OCI-LY1 (cell line): ENCODE results near the gene PSTPIP2.

ENCODE experiments used
- CTCF ChIP-seq: fragments of 200-600 bp; sonication (generic), shearing (Covaris generic); IDR thresholded peaks from 2 replicates; pipeline ENCODE4 v1.5.1; 2017; ENCODE audit warnings: mild to moderate bottlenecking, antibody characterized with exemption, low read length, moderate library complexity, mixed read lengths
- EZH2 ChIP-seq: fragments of 200-600 bp; sonication (generic), shearing (Covaris generic); IDR thresholded peaks from 2 replicates; pipeline ENCODE4 v1.8.0; 2017; ENCODE audit warnings: borderline replicate concordance, mixed run types, mild to moderate bottlenecking, antibody characterized with exemption, low read length, moderate library complexity, mixed read lengths

- TF ChIP-seq CTCF (no peak), EZH2 (no peak)
These were observed 9.3 kb downstream of the PSTPIP2 start for GRCh38 chr18:46062781-46063180.
